ENCODE results near the gene KIF13A.

- TF ChIP-seq, protein P1, sequence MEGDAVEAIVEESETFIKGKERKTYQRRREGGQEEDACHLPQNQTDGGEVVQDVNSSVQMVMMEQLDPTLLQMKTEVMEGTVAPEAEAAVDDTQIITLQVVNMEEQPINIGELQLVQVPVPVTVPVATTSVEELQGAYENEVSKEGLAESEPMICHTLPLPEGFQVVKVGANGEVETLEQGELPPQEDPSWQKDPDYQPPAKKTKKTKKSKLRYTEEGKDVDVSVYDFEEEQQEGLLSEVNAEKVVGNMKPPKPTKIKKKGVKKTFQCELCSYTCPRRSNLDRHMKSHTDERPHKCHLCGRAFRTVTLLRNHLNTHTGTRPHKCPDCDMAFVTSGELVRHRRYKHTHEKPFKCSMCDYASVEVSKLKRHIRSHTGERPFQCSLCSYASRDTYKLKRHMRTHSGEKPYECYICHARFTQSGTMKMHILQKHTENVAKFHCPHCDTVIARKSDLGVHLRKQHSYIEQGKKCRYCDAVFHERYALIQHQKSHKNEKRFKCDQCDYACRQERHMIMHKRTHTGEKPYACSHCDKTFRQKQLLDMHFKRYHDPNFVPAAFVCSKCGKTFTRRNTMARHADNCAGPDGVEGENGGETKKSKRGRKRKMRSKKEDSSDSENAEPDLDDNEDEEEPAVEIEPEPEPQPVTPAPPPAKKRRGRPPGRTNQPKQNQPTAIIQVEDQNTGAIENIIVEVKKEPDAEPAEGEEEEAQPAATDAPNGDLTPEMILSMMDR (IDR thresholded peaks at IDR 0.05), result no peak
- TF ChIP-seq POLR2A (IDR thresholded peaks at IDR 0.05), result no peak
- TF ChIP-seq POLR2AphosphoS5 (IDR thresholded peaks at IDR 0.05), result no peak
Observed at GRCh38 chr6:17741507-17741906, 245.9 kb downstream of the KIF13A start.

Data from breast epithelium (tissue), 3 donors.